ENCODE measurements around the gene ADGRG6.

ADGRG6 gene

DNA sequence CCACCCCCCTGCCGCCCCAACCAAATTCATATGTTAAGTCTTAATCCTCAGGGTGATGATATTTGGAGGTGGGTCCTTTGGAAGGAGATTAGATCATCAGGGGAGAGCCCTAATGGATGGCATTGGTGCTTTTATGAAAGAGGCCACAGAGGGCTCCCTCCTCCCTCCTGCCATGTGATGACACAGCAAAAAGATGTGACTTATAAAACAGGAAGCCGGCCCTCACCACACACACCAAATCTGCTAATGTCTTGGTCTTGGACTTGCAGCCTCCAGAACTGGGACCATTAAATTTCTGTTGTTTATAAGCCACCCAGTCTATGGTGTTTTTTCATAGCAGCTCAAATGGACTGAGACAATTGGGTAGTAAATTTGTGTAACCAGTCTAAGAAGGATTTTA lies 176.3 kb downstream of the ADGRG6 start:
- DNase-seq (ENCODE audit: low read depth in 2 of 3, low spot score in 1 of 3): no peak

GRCh38 chr6:142481466-142481865 lies 179.7 kb downstream of the ADGRG6 start:
- no peak for DNase-seq (ENCODE audit: low read depth in 2 of 3, low spot score in 1 of 3)

DNA sequence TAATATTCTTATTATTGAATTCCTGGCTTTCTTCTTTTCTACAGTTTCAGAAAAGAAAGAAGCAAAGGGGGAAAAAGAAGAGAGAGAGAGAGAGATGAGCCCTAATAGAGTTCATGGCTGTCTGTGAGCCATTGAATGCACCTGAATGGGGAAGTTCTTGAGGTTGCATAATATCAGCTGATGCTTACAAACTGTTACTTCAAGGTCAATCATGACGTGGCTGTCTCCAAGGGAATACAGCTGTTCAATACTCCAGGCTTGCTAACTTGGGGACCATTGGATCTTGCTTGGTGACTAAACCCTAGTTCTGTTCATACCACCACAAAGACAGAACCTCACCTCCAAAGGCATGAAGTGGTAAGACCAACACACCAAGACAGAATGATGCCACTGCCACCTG lies 180.4 kb downstream of the ADGRG6 start:
- DNase-seq (ENCODE audit: low read depth in 2 of 3, low spot score in 1 of 3): no peak

DNA sequence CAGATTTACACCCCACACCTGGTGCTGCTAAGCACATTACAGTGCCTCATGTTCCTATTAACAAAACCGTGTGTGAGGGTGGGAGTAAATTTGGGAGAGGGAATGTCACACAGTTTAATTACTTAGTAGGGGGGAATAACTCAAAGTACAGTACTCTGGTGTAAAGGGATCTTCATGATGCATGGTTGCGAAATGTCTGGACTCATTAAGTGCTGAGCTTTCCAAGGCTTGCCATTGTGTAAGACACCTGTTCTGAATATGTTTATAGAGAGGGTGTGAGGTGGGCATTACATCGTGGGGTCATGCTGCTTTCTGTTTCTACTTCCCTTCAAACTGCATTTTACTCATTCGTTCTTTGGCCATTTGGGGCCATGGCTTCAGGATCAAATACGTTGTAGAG lies 181.2 kb downstream of the ADGRG6 start:
- no peak for DNase-seq (ENCODE audit: low read depth in 2 of 3, low spot score in 1 of 3)

DNA sequence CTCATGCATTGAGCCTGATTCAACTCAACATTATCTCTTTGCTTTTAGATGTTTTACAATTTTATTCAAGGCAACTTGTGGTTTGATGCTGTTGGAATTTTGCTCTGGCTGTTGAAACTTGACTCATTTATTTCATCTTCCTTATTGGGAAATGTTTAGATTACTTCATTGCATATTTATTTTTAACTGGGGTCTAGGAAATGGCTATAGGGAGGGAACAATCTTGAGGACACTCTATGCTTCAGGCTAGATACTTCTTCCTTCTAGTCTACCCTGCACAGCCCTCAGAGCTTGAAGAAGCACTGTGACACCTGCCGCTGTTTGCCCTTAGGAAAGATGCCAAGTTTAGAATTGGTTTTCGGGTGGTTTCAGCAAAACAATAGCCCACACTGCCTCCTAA lies 183.4 kb downstream of the ADGRG6 start:
- no peak for DNase-seq (ENCODE audit: low read depth in 2 of 3, low spot score in 1 of 3)

DNA sequence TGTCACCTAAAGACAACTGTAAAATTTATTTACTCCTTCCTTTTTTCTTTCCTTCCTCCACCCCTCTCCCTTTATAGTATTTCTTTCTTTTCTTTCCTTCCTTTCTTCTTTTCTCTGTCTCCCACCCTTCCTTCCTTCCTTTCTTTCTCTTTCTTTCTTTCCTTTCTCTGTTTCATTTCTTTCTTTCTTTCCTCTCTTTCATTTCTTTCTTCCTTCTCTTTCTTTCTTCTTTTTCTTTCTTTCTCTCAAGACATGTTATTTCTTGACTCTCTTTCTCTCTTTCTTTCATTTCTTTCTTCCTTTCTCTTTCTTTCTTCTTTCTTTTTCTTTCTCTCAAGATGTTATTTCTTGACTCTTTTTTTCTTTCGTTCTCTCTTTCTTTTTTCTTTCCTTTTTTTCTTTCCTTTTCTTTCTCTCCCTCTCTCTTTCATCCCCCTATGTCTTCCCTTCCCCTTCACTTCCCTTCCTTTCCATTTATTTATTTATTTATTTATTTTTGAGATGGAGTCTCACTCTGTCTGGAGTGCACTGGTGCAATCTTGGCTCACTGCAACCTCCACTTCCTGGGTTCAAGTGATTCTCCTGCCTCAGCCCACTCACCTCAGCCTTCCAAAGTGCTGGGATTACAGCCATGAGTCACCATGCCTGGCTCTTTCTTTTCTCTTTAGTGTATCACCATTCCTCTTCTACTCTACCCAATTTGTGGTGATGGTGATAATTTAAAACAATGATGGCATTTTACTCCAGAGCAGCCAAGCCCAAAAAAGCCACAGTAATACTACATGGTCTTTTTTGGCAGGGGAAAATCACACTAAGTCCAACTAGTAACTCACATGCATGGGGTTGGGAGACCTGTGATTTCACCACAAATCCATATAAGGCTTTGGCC lies 188.2 kb downstream of the ADGRG6 start:
- DNase-seq (ENCODE audit: low read depth in 2 of 3, low spot score in 1 of 3): no peak
